SW480 (cell line): ENCODE results near the gene NOS3.

Experiments used
- DNase-seq: peaks from one replicate; pipeline ENCODE4 v3.0.0-alpha.2; 2016; ENCODE audit warnings: low spot score

Gene NOS3

GRCh38 chr7:150964593-150965111, 26.2 kb upstream of the NOS3 start:
- no peak for DNase-seq

- DNase-seq = no peak
These were observed 25.5 kb upstream of the NOS3 start for GRCh38 chr7:150965273-150965830.

- no peak for DNase-seq
These were observed 24.8 kb upstream of the NOS3 start for GRCh38 chr7:150966002-150966401.

- DNase-seq = no peak
These were observed 23.5 kb upstream of the NOS3 start for GRCh38 chr7:150967349-150967748.

- DNase-seq = no peak
These were observed 22.6 kb upstream of the NOS3 start for GRCh38 chr7:150968056-150968733.

- DNase-seq = peak; percentile 63
These were observed 22.0 kb upstream of the NOS3 start for GRCh38 chr7:150968734-150969372.

- no peak for DNase-seq
These were observed 21.3 kb upstream of the NOS3 start for GRCh38 chr7:150969475-150969874.

GRCh38 chr7:150970424-150970823, 20.4 kb upstream of the NOS3 start:
- no peak for DNase-seq

GRCh38 chr7:150971242-150972022, 19.4 kb upstream of the NOS3 start:
- DNase-seq = no peak

GRCh38 chr7:150972023-150972468, 18.8 kb upstream of the NOS3 start:
- DNase-seq = no peak

- no peak for DNase-seq
These were observed 18.1 kb upstream of the NOS3 start for GRCh38 chr7:150972741-150973140.

- DNase-seq = peak; percentile 74
These were observed 17.0 kb upstream of the NOS3 start for GRCh38 chr7:150973571-150974451.

GRCh38 chr7:150974468-150975391, 16.1 kb upstream of the NOS3 start:
- DNase-seq = peak; percentile 53

- no peak for DNase-seq
These were observed 15.1 kb upstream of the NOS3 start for GRCh38 chr7:150975536-150976319.

- no peak for DNase-seq
These were observed 14.1 kb upstream of the NOS3 start for GRCh38 chr7:150976529-150977381.

- DNase-seq = no peak
These were observed 13.3 kb upstream of the NOS3 start for GRCh38 chr7:150977382-150978125.

GRCh38 chr7:150978126-150978789, 12.6 kb upstream of the NOS3 start, which contains the start of gene KCNH2:
TSS of gene KCNH2 (minus strand) at chr7:150978321. CDS start at chr7:150977913, 408 bp downstream.
- no peak for DNase-seq
